ENCODE data around the gene NF1. TPM values are rescaled to one million over a fixed set of nuclear protein-coding genes. Genes with fewer than 3 reads are reported as not detected.

NF1 gene
- total RNA-seq, 1 experiment from 2014 or later, result 164 TPM

GRCh38 chr17:31068291-31068690, 26.5 kb upstream of the NF1 start:
- peak overlapping the region; percentile 64; the same call in 1 of the 2 replicates for H2AFZ ChIP-seq (ENCODE audit: low read length)
- H3K4me3 ChIP-seq (ENCODE audit: low read length), result no peak overlapping the region
- peak; percentile 92 for DNase-seq
- H3K79me2 ChIP-seq (ENCODE audit: low read length), result no peaks in the 10 kb centered on the region
- no peak overlapping the region for H3K9ac ChIP-seq (ENCODE audit: low read length)
- peaks cover 8% of the 10 kb centered on the region for H3K4me1 ChIP-seq (ENCODE audit: low read length)
- no peak overlapping the region for H3K4me2 ChIP-seq (ENCODE audit: low read depth, low read length, poor library complexity, severe bottlenecking)
- H3K36me3 ChIP-seq (ENCODE audit: insufficient read depth, low read length), result no peaks in the 10 kb centered on the region
- no peaks in the 10 kb centered on the region for H3K27me3 ChIP-seq (ENCODE audit: low read length)
- no peaks in the 10 kb centered on the region for H4K20me1 ChIP-seq (ENCODE audit: insufficient read depth, low read depth, low read length)
- no peaks in the 10 kb centered on the region for H3K9me3 ChIP-seq (ENCODE audit: low read length)
- no peaks in the 10 kb centered on the region for H3K9me2 ChIP-seq (replicated peaks; ENCODE audit: insufficient read depth, low read length)
- no peak overlapping the region for H3K27ac ChIP-seq (ENCODE audit: low read length)

DNA sequence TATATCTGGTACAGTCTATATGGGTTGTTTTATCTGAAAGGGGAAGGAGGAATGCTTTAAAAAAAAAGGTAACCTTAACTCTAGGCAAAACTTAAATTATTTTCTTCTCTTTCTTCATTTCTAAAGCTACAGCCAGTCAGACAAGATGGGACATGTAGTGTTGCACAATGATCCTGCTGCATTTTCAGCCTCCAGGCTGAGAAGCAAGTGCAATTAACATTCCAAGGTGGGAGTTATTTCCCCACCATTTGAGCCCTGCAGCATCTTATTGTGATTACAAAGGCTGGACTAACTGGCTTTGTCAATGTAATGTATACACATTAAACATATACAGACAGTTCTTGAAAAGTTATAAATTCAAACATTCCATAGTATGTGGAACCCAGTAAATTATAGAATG, 22.6 kb upstream of the NF1 start:
- Histone ChIP-seq H3K27ac (ENCODE audit: low read length) (no peak overlapping the region), H3K36me3 (ENCODE audit: insufficient read depth, low read length) (no peaks in the 10 kb centered on the region), H3K9me3 (ENCODE audit: low read length) (no peaks in the 10 kb centered on the region), H3K4me2 (ENCODE audit: low read depth, low read length, poor library complexity, severe bottlenecking) (no peak overlapping the region), H3K79me2 (ENCODE audit: low read length) (no peaks in the 10 kb centered on the region), H3K9ac (ENCODE audit: low read length) (no peak overlapping the region), H3K9me2 (replicated peaks; ENCODE audit: insufficient read depth, low read length) (no peaks in the 10 kb centered on the region), H4K20me1 (ENCODE audit: insufficient read depth, low read depth, low read length) (no peaks in the 10 kb centered on the region), H3K4me1 (ENCODE audit: low read length) (peaks cover 10% of the 10 kb centered on the region), H2AFZ (ENCODE audit: low read length) (no peak overlapping the region), H3K4me3 (ENCODE audit: low read length) (no peak overlapping the region), H3K27me3 (ENCODE audit: low read length) (no peaks in the 10 kb centered on the region)
- DNase-seq, result no peak

DNA sequence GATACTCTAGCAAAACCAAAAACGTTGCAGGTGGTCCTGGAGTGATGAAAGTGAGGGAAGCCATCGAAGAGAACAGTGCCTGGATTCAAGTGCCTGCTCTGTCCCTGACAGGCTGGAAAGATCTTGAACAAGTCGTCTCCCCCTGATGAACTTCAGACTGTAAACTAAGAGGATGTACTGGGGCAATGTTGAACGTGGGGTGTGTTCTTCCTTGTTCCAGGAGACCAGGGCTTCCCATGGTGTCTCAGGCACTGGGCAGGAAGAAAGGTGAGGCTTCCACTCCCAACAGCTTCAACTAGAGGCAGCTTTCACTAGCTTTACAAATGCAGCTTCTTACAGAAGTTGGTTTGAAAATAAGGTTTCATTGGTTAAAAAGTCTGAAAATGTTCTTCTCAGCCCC, 21.4 kb upstream of the NF1 start:
- no peaks in the 10 kb centered on the region for H3K27me3 ChIP-seq (ENCODE audit: low read length)
- H3K36me3 ChIP-seq (ENCODE audit: insufficient read depth, low read length), result no peaks in the 10 kb centered on the region
- no peaks in the 10 kb centered on the region for H3K9me2 ChIP-seq (replicated peaks; ENCODE audit: insufficient read depth, low read length)
- no peak overlapping the region for H3K4me2 ChIP-seq (ENCODE audit: low read depth, low read length, poor library complexity, severe bottlenecking)
- no peak overlapping the region for H3K9ac ChIP-seq (ENCODE audit: low read length)
- H3K9me3 ChIP-seq (ENCODE audit: low read length), result no peaks in the 10 kb centered on the region
- no peak overlapping the region for H2AFZ ChIP-seq (ENCODE audit: low read length)
- no peaks in the 10 kb centered on the region for H4K20me1 ChIP-seq (ENCODE audit: insufficient read depth, low read depth, low read length)
- no peak overlapping the region for H3K27ac ChIP-seq (ENCODE audit: low read length)
- no peak overlapping the region for H3K4me3 ChIP-seq (ENCODE audit: low read length)
- H3K4me1 ChIP-seq (ENCODE audit: low read length), result peaks cover 10% of the 10 kb centered on the region
- no peak for DNase-seq
- no peaks in the 10 kb centered on the region for H3K79me2 ChIP-seq (ENCODE audit: low read length)

DNA sequence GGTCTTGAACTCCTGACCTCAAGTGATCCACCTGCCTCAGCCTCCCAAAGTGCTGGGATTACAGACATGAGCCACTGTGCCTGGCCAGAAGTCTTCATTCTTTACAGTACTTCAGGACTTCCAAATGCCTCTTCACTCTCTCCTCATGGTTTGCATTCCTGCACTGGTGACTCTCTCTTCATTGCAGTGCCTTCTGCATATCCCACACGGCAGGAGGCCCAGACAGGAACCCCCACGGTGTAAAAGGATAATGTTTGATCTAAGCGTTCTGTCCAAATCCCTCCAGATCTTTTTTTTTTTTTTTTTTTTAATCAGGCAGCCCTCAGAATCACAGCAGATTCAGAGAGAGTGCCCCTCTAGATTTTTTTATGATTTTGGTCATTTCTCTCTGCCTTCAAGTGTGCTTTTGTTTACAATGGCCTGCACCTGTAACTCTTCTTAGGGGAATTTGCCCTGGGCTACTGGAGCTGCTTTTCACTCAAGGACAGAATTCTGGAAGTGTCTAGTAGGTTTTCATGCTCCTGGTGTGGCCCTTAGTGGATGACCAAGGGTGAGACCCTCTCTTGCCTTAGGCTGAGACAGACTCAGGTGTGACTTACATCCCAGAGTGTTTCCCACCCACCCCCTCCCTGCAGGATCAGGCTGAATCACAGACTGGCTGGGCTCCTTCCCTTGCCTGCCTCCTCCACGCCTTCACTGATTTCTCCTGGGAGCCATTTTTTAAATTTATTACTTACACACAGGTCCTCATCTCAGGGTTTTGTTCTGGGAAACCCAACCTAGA, 19.8 kb upstream of the NF1 start:
- no peak for DNase-seq
- Histone ChIP-seq H3K4me1 (ENCODE audit: low read length) (peaks cover 10% of the 10 kb centered on the region), H3K27ac (ENCODE audit: low read length) (no peak overlapping the region), H2AFZ (ENCODE audit: low read length) (no peak overlapping the region), H3K79me2 (ENCODE audit: low read length) (no peaks in the 10 kb centered on the region), H3K9me3 (ENCODE audit: low read length) (no peaks in the 10 kb centered on the region), H3K4me3 (ENCODE audit: low read length) (no peak overlapping the region), H3K36me3 (ENCODE audit: insufficient read depth, low read length) (no peaks in the 10 kb centered on the region), H4K20me1 (ENCODE audit: insufficient read depth, low read depth, low read length) (no peaks in the 10 kb centered on the region), H3K4me2 (ENCODE audit: low read depth, low read length, poor library complexity, severe bottlenecking) (no peak overlapping the region), H3K9me2 (replicated peaks; ENCODE audit: insufficient read depth, low read length) (no peaks in the 10 kb centered on the region), H3K9ac (ENCODE audit: low read length) (no peak overlapping the region), H3K27me3 (ENCODE audit: low read length) (no peaks in the 10 kb centered on the region)

DNA sequence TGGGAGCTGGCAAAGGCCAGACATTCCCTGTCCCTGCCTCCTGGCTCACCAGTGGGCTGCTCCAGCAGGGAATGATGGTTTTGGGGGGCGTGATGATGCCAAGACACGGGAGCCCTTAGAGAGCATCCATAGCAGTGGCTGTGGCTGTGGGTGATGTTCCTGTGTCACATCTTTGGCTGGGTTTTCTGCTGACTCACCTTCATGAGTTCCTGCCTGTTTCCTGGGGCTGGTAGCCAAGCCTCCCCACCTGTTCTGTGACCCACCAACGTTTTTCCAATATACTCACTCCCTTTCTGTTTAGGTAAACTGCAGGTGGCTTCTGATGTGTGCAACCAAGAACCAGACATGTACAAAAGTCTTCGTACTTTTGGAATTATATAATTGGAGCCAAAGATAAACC, 16.5 kb upstream of the NF1 start:
- H3K4me2 ChIP-seq (ENCODE audit: low read depth, low read length, poor library complexity, severe bottlenecking), result no peak overlapping the region
- H4K20me1 ChIP-seq (ENCODE audit: insufficient read depth, low read depth, low read length), result no peaks in the 10 kb centered on the region
- no peak overlapping the region for H3K27ac ChIP-seq (ENCODE audit: low read length)
- DNase-seq, result no peak
- H3K36me3 ChIP-seq (ENCODE audit: insufficient read depth, low read length), result no peaks in the 10 kb centered on the region
- H3K4me1 ChIP-seq (ENCODE audit: low read length), result peaks cover 3% of the 10 kb centered on the region; the same call in 1 of the 2 replicates
- no peaks in the 10 kb centered on the region for H3K79me2 ChIP-seq (ENCODE audit: low read length)
- no peaks in the 10 kb centered on the region for H3K27me3 ChIP-seq (ENCODE audit: low read length)
- H3K4me3 ChIP-seq (ENCODE audit: low read length), result no peak overlapping the region
- no peak overlapping the region for H3K9ac ChIP-seq (ENCODE audit: low read length)
- no peaks in the 10 kb centered on the region for H3K9me3 ChIP-seq (ENCODE audit: low read length)
- H2AFZ ChIP-seq (ENCODE audit: low read length), result no peak overlapping the region
- H3K9me2 ChIP-seq (replicated peaks; ENCODE audit: insufficient read depth, low read length), result no peaks in the 10 kb centered on the region

DNA sequence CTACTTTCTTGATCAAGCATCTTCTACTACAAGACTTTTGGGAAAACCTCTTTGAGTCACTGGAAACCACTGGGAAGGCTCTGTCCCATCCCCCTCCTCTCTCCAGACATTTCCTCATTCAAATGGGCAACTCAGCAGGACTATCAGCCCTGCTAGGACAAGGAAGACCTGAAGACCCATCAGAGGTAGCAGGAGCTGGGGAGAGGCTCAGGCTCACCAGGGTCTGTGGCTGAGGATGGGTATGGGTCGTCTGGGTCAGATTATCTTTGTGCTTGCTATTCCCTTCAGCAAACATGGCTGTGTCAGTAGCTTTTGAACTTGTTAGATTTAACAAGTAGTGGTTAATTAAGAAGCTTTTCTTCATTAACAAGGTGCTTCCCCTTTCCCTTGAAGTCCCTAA, 15.0 kb upstream of the NF1 start:
- peaks cover 3% of the 10 kb centered on the region; the same call in 1 of the 2 replicates for H3K4me1 ChIP-seq (ENCODE audit: low read length)
- DNase-seq, result no peak
- no peaks in the 10 kb centered on the region for H3K9me2 ChIP-seq (replicated peaks; ENCODE audit: insufficient read depth, low read length)
- H3K4me2 ChIP-seq (ENCODE audit: low read depth, low read length, poor library complexity, severe bottlenecking), result no peak overlapping the region
- H4K20me1 ChIP-seq (ENCODE audit: insufficient read depth, low read depth, low read length), result no peaks in the 10 kb centered on the region
- no peak overlapping the region for H3K4me3 ChIP-seq (ENCODE audit: low read length)
- no peaks in the 10 kb centered on the region for H3K27me3 ChIP-seq (ENCODE audit: low read length)
- no peaks in the 10 kb centered on the region for H3K79me2 ChIP-seq (ENCODE audit: low read length)
- no peaks in the 10 kb centered on the region for H3K9me3 ChIP-seq (ENCODE audit: low read length)
- H3K27ac ChIP-seq (ENCODE audit: low read length), result no peak overlapping the region
- H3K36me3 ChIP-seq (ENCODE audit: insufficient read depth, low read length), result no peaks in the 10 kb centered on the region
- no peak overlapping the region for H2AFZ ChIP-seq (ENCODE audit: low read length)
- no peak overlapping the region for H3K9ac ChIP-seq (ENCODE audit: low read length)

- Histone ChIP-seq H3K4me2 (ENCODE audit: low read depth, low read length, poor library complexity, severe bottlenecking) (no peak overlapping the region), H3K27ac (ENCODE audit: low read length) (no peak overlapping the region), H3K9me3 (ENCODE audit: low read length) (no peaks in the 10 kb centered on the region), H3K9me2 (replicated peaks; ENCODE audit: insufficient read depth, low read length) (no peaks in the 10 kb centered on the region), H3K36me3 (ENCODE audit: insufficient read depth, low read length) (no peaks in the 10 kb centered on the region), H3K9ac (ENCODE audit: low read length) (no peak overlapping the region), H3K79me2 (ENCODE audit: low read length) (no peaks in the 10 kb centered on the region), H2AFZ (ENCODE audit: low read length) (no peak overlapping the region), H3K4me3 (ENCODE audit: low read length) (no peak overlapping the region), H3K4me1 (ENCODE audit: low read length) (peaks cover 28% of the 10 kb centered on the region), H3K27me3 (ENCODE audit: low read length) (no peaks in the 10 kb centered on the region), H4K20me1 (ENCODE audit: insufficient read depth, low read depth, low read length) (no peaks in the 10 kb centered on the region)
- DNase-seq, result no peak
Measured at GRCh38 chr17:31085563-31085962, 9.2 kb upstream of the NF1 start.

DNA sequence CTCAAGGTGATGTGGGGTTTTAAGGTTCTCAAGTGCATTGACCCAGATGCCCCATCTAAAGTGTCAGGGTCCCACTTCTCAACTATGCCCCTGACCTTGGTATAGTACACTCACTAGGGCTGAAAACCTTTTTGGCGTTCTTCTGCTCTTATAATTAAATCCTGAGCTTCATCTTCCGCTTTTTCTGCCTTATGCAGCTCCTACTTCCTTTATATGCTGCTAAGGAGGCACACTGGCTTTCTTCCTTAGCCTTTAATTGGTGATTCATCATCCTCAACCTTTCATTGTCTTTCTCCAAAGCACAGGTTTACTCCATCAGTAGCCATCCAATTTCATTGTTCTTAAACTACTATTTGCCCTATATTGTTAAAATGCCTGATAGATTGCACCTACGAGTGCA, 5.3 kb upstream of the NF1 start:
- H3K9me2 ChIP-seq (replicated peaks; ENCODE audit: insufficient read depth, low read length), result no peaks in the 10 kb centered on the region
- H3K9me3 ChIP-seq (ENCODE audit: low read length), result no peaks in the 10 kb centered on the region
- H3K4me1 ChIP-seq (ENCODE audit: low read length), result peaks cover 36% of the 10 kb centered on the region

More for the DNA sequence above, 5.3 kb upstream of the NF1 start:
- Histone ChIP-seq H3K36me3 (ENCODE audit: insufficient read depth, low read length) (no peaks in the 10 kb centered on the region), H3K27ac (ENCODE audit: low read length) (no peak overlapping the region), H3K4me3 (ENCODE audit: low read length) (no peak overlapping the region), H3K9ac (ENCODE audit: low read length) (0 out of 2 replicates have a peak overlapping the region, but pooled peaks have one; percentile 4), H2AFZ (ENCODE audit: low read length) (peak overlapping the region; percentile 17; the same call in 1 of the 2 replicates), H3K79me2 (ENCODE audit: low read length) (peaks cover 1% of the 10 kb centered on the region; the same call in 1 of the 2 replicates), H3K27me3 (ENCODE audit: low read length) (no peaks in the 10 kb centered on the region), H4K20me1 (ENCODE audit: insufficient read depth, low read depth, low read length) (no peaks in the 10 kb centered on the region), H3K4me2 (ENCODE audit: low read depth, low read length, poor library complexity, severe bottlenecking) (no peak overlapping the region)
- no peak for DNase-seq

All from Karpas-422 (cell line).